ENCODE results near the gene CDC5L. TPM values are rescaled to one million over a fixed set of nuclear protein-coding genes. Genes with fewer than 3 reads are reported as not detected.

CDC5L gene
- total RNA-seq, 1 experiment from 2014 or later, result 24.6 TPM

DNA sequence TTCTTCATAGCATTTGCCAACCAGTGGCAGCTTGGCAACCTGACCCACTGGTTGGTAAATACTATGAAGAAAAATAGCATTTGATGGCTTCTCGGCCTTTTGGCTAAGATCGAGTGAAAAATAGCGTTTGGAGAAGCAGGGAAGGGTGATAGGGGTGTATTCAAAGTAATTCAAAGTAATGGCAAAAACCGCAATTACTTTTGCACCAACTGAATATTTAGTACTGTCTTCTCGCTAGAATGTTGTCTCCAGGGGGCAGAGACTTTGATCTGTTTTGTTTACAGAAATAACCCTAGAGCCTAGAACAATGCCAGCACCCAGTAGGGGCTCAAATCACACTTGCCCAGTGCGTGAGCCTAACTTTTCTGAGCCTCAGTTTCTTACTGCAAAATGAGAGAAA lies 106.1 kb downstream of the CDC5L start:
- POLR2A ChIA-PET, result no interaction called here
- Histone ChIP-seq H3K4me2 (ENCODE audit: low read length) (peak overlapping the region; percentile 39), H3K79me2 (ENCODE audit: insufficient read depth, low read length) (no peaks in the 10 kb centered on the region), H3K9me2 (ENCODE audit: insufficient read depth) (no peaks in the 10 kb centered on the region), H3K27me3 (ENCODE audit: insufficient read depth, low read length) (no peaks in the 10 kb centered on the region), H3K4me3 (replicated peaks in 1 of 2; ENCODE audit: low read depth in 1 of 2, low read length in 2 of 2) (no peak overlapping the region), H3K9ac (ENCODE audit: low read length) (no peak overlapping the region), H3K36me3 (ENCODE audit: control insufficient read depth in 1 of 2, insufficient read depth in 2 of 2, low read length in 2 of 2) (no peaks in the 10 kb centered on the region), H3K4me1 (ENCODE audit: control insufficient read depth in 1 of 2, insufficient read depth in 2 of 2, low read length in 2 of 2) (peaks cover 5 to 36% of the 10 kb centered on the region in 2 experiments; a peak in 3 of 4 replicates), H3K9me3 (ENCODE audit: control insufficient read depth in 1 of 2, insufficient read depth in 1 of 2, low read depth in 1 of 2, low read length in 2 of 2) (no peaks in the 10 kb centered on the region), H4K20me1 (ENCODE audit: insufficient read depth) (no peaks in the 10 kb centered on the region), H2AFZ (ENCODE audit: low read depth, low read length, poor library complexity, severe bottlenecking) (peak overlapping the region; percentile 57), H3K27ac (ENCODE audit: low read depth, low read length) (no peak overlapping the region)
- ATAC-seq, result no peak
- intact Hi-C loops (cut with micrococcal nuclease), result no loop called here
- TF ChIP-seq EGR1 (IDR thresholded peaks at IDR 0.05; ENCODE audit: low read depth) (no peak), POLR2A (IDR thresholded peaks at IDR 0.05; ENCODE audit: borderline replicate concordance, extremely low read depth, insufficient read depth, insufficient read length) (no peak), EZH2 (IDR thresholded peaks at IDR 0.05) (no peak), SP1 (IDR thresholded peaks at IDR 0.05; ENCODE audit: low read depth) (no peak), CEBPB (IDR thresholded peaks at IDR 0.05; ENCODE audit: low read depth) (no peak), ELF1 (IDR thresholded peaks at IDR 0.05; ENCODE audit: borderline replicate concordance, low read depth) (no peak), JUND (IDR thresholded peaks at IDR 0.05) (no peak), RAD21 (IDR thresholded peaks at IDR 0.05; ENCODE audit: low read depth) (no peak), SRF (IDR thresholded peaks at IDR 0.05; ENCODE audit: low read depth) (no peak)
- TF ChIP-seq, protein P1, sequence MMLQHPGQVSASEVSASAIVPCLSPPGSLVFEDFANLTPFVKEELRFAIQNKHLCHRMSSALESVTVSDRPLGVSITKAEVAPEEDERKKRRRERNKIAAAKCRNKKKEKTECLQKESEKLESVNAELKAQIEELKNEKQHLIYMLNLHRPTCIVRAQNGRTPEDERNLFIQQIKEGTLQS (IDR thresholded peaks at IDR 0.05), result no peak
- TF ChIP-seq, protein P2, sequence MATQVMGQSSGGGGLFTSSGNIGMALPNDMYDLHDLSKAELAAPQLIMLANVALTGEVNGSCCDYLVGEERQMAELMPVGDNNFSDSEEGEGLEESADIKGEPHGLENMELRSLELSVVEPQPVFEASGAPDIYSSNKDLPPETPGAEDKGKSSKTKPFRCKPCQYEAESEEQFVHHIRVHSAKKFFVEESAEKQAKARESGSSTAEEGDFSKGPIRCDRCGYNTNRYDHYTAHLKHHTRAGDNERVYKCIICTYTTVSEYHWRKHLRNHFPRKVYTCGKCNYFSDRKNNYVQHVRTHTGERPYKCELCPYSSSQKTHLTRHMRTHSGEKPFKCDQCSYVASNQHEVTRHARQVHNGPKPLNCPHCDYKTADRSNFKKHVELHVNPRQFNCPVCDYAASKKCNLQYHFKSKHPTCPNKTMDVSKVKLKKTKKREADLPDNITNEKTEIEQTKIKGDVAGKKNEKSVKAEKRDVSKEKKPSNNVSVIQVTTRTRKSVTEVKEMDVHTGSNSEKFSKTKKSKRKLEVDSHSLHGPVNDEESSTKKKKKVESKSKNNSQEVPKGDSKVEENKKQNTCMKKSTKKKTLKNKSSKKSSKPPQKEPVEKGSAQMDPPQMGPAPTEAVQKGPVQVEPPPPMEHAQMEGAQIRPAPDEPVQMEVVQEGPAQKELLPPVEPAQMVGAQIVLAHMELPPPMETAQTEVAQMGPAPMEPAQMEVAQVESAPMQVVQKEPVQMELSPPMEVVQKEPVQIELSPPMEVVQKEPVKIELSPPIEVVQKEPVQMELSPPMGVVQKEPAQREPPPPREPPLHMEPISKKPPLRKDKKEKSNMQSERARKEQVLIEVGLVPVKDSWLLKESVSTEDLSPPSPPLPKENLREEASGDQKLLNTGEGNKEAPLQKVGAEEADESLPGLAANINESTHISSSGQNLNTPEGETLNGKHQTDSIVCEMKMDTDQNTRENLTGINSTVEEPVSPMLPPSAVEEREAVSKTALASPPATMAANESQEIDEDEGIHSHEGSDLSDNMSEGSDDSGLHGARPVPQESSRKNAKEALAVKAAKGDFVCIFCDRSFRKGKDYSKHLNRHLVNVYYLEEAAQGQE (IDR thresholded peaks at IDR 0.05; ENCODE audit: low read depth), result no peak
- RAD21 ChIA-PET (ENCODE audit: low non-redundant PET in 1 of 2, low total read pairs in 2 of 2, uncharacterized antibody in 2 of 2, unreplicated experiment in 2 of 2), result interaction anchor here in 1 of 2 experiments (1.3 kb wide), 1 partner anchor 18 kb away, joined by 9 read pairs; no protein-coding TSS in a partner anchor
- BruUV-seq (replicated peaks), result no TSS peak
- no peak for DNase-seq (ENCODE audit: low read depth, low spot score)
- CTCF ChIA-PET, result interaction anchor here (1.3 to 1.5 kb wide), 3 partner anchors 18 to 100 kb away, joined by 3 to 11 read pairs (median 5); no protein-coding TSS in a partner anchor
